ENCODE results near the gene EEF1A2.

- TF ChIP-seq POLR2A (IDR thresholded peaks at IDR 0.05; ENCODE audit: low read depth, low read length), result no peak
- TF ChIP-seq CTCF (conservative IDR thresholded peaks at IDR 0.05; ENCODE audit: low read depth, low read length), result no peak
- no peak for TF ChIP-seq ELK1 (IDR thresholded peaks at IDR 0.05; ENCODE audit: borderline replicate concordance, low read depth, low read length)
Measured at GRCh38 chr20:63494420-63495166, 4.3 kb downstream of the EEF1A2 start.

Measured in IMR-90 (cell line).